ENCODE data around the gene LRRTM1. TPM values are rescaled to one million over a fixed set of nuclear protein-coding genes. Genes with fewer than 3 reads are reported as not detected.

Gene LRRTM1
- total and polyA plus RNA-seq, 4 donors = 0.09 TPM; not detected in 3

- Histone ChIP-seq H3K27ac (ENCODE audit: low read depth in 1 of 2, low read length in 2 of 2) (no peak overlapping the region), H3K9ac (ENCODE audit: low read depth in 1 of 2, low read length in 2 of 2) (no peak overlapping the region), H3K4me1 (ENCODE audit: control insufficient read depth in 4 of 4, insufficient read depth in 4 of 4, low read length in 3 of 4) (no peaks in the 10 kb centered on the region), H3K36me3 (ENCODE audit: control insufficient read depth in 4 of 4, insufficient read depth in 3 of 4, low read depth in 1 of 4, low read length in 3 of 4) (no peaks in the 10 kb centered on the region), H3K4me3 (ENCODE audit: low read depth in 1 of 3, low read length in 3 of 3) (no peak overlapping the region), H3K27me3 (ENCODE audit: control insufficient read depth in 4 of 4, insufficient read depth in 4 of 4, low read length in 3 of 4) (peaks cover 0 to 2% (median 0%) of the 10 kb centered on the region in 4 donors), H3K9me3 (ENCODE audit: control insufficient read depth in 4 of 4, low read length in 3 of 4) (no peaks in the 10 kb centered on the region)
- TF ChIP-seq HNF4G (IDR thresholded peaks at IDR 0.05) (no peak), RAD21 (IDR thresholded peaks at IDR 0.05) (no peak), NR2F2 (IDR thresholded peaks at IDR 0.05) (no peak), GABPA (IDR thresholded peaks at IDR 0.05 in 1 of 2, conservative IDR thresholded peaks at IDR 0.05 in 1 of 2) (no peak), FOXA2 (IDR thresholded peaks at IDR 0.05) (no peak), RXRA (IDR thresholded peaks at IDR 0.05) (no peak), JUND (IDR thresholded peaks at IDR 0.05) (no peak), EGR1 (IDR thresholded peaks at IDR 0.05; ENCODE audit: low read depth in 2 of 2) (no peak), HNF4A (conservative IDR thresholded peaks at IDR 0.05) (no peak), YY1 (IDR thresholded peaks at IDR 0.05) (no peak), FOXA1 (IDR thresholded peaks at IDR 0.05) (no peak), TAF1 (conservative IDR thresholded peaks at IDR 0.05) (no peak)
- TF ChIP-seq, protein P1, sequence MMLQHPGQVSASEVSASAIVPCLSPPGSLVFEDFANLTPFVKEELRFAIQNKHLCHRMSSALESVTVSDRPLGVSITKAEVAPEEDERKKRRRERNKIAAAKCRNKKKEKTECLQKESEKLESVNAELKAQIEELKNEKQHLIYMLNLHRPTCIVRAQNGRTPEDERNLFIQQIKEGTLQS (IDR thresholded peaks at IDR 0.05) = no peak
- TF ChIP-seq, protein P2, sequence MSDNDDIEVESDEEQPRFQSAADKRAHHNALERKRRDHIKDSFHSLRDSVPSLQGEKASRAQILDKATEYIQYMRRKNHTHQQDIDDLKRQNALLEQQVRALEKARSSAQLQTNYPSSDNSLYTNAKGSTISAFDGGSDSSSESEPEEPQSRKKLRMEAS (IDR thresholded peaks at IDR 0.05) = no peak
- TF ChIP-seq, protein P3, sequence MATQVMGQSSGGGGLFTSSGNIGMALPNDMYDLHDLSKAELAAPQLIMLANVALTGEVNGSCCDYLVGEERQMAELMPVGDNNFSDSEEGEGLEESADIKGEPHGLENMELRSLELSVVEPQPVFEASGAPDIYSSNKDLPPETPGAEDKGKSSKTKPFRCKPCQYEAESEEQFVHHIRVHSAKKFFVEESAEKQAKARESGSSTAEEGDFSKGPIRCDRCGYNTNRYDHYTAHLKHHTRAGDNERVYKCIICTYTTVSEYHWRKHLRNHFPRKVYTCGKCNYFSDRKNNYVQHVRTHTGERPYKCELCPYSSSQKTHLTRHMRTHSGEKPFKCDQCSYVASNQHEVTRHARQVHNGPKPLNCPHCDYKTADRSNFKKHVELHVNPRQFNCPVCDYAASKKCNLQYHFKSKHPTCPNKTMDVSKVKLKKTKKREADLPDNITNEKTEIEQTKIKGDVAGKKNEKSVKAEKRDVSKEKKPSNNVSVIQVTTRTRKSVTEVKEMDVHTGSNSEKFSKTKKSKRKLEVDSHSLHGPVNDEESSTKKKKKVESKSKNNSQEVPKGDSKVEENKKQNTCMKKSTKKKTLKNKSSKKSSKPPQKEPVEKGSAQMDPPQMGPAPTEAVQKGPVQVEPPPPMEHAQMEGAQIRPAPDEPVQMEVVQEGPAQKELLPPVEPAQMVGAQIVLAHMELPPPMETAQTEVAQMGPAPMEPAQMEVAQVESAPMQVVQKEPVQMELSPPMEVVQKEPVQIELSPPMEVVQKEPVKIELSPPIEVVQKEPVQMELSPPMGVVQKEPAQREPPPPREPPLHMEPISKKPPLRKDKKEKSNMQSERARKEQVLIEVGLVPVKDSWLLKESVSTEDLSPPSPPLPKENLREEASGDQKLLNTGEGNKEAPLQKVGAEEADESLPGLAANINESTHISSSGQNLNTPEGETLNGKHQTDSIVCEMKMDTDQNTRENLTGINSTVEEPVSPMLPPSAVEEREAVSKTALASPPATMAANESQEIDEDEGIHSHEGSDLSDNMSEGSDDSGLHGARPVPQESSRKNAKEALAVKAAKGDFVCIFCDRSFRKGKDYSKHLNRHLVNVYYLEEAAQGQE (IDR thresholded peaks at IDR 0.05) = no peak
- TF ChIP-seq, protein P4, sequence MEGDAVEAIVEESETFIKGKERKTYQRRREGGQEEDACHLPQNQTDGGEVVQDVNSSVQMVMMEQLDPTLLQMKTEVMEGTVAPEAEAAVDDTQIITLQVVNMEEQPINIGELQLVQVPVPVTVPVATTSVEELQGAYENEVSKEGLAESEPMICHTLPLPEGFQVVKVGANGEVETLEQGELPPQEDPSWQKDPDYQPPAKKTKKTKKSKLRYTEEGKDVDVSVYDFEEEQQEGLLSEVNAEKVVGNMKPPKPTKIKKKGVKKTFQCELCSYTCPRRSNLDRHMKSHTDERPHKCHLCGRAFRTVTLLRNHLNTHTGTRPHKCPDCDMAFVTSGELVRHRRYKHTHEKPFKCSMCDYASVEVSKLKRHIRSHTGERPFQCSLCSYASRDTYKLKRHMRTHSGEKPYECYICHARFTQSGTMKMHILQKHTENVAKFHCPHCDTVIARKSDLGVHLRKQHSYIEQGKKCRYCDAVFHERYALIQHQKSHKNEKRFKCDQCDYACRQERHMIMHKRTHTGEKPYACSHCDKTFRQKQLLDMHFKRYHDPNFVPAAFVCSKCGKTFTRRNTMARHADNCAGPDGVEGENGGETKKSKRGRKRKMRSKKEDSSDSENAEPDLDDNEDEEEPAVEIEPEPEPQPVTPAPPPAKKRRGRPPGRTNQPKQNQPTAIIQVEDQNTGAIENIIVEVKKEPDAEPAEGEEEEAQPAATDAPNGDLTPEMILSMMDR (IDR thresholded peaks at IDR 0.05; ENCODE audit: low read depth, low read length, missing input control) = no peak
- TF ChIP-seq, protein P5, sequence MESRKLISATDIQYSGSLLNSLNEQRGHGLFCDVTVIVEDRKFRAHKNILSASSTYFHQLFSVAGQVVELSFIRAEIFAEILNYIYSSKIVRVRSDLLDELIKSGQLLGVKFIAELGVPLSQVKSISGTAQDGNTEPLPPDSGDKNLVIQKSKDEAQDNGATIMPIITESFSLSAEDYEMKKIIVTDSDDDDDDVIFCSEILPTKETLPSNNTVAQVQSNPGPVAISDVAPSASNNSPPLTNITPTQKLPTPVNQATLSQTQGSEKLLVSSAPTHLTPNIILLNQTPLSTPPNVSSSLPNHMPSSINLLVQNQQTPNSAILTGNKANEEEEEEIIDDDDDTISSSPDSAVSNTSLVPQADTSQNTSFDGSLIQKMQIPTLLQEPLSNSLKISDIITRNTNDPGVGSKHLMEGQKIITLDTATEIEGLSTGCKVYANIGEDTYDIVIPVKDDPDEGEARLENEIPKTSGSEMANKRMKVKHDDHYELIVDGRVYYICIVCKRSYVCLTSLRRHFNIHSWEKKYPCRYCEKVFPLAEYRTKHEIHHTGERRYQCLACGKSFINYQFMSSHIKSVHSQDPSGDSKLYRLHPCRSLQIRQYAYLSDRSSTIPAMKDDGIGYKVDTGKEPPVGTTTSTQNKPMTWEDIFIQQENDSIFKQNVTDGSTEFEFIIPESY (IDR thresholded peaks at IDR 0.05) = no peak
- WGBS = 83% methylated on average over 1 of the region's 1 CpG
- no peak for DNase-seq (ENCODE audit: low spot score)
Measured at GRCh38 chr2:80281049-80281448, 23.5 kb downstream of the LRRTM1 start.
